ENCODE measurements around the gene OPN1MW3. TPM values are rescaled to one million over a fixed set of nuclear protein-coding genes. Genes with fewer than 3 reads are reported as not detected.
A peak's percentile ranks its signal among the peaks of the same experiment; 100 is the strongest.

Gene OPN1MW3
- total RNA-seq, 4 donors from 2014 or later, result not detected

DNA sequence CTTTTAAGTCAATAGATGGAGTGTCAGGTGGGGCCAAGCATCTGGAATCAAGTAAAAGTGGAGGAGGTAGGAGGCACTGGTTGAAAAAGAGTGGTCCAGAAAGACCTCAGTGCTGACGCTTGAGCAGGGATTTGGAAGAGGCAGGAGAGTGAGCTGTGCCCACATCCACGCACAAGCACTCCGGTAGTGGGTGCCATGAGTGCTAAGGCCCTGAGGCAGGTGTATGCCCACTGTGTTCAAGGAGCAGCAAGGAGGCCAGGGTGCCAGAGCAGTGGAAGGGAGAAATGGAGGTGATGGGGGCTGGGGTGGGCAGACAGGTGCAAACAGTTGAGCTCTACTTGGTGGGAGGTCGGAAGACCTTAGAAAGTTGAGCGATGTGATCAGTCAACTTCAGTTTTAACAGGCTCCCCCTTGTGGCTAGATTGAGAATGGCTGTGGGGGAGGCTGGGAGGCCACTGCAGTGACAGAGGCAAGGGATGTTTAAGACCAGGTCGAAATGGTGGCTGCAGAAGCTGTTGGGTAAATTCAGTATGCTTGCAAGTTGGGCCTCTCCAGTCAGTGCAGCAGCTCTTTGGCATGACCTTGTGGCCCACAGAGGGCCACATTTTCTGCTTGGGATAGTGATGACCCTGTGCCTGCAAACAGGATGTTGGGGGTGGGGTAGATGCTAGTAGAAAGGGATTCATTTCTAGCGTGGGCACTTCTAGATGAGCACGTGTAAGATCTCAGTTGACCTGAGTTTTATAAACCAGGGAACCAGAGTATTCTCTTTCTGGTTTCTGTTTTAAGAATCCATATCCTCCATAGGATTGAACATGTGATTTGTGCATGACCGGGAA, 50.9 kb downstream of the OPN1MW3 start:
- no peaks in the 10 kb centered on the region for H3K27me3 ChIP-seq
- TF ChIP-seq, protein P1, sequence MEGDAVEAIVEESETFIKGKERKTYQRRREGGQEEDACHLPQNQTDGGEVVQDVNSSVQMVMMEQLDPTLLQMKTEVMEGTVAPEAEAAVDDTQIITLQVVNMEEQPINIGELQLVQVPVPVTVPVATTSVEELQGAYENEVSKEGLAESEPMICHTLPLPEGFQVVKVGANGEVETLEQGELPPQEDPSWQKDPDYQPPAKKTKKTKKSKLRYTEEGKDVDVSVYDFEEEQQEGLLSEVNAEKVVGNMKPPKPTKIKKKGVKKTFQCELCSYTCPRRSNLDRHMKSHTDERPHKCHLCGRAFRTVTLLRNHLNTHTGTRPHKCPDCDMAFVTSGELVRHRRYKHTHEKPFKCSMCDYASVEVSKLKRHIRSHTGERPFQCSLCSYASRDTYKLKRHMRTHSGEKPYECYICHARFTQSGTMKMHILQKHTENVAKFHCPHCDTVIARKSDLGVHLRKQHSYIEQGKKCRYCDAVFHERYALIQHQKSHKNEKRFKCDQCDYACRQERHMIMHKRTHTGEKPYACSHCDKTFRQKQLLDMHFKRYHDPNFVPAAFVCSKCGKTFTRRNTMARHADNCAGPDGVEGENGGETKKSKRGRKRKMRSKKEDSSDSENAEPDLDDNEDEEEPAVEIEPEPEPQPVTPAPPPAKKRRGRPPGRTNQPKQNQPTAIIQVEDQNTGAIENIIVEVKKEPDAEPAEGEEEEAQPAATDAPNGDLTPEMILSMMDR (IDR thresholded peaks at IDR 0.05 in 4 of 5, conservative IDR thresholded peaks at IDR 0.05 in 1 of 5), result peak; percentile 29 to 70 (median 65)
- TF ChIP-seq POLR2A (IDR thresholded peaks at IDR 0.05), result no peak
- no peak overlapping the region for H3K4me3 ChIP-seq
- DNase-seq (peak in 1 of 2 donors; percentile 29), ATAC-seq (peak; percentile 49 to 63)
- no peaks in the 10 kb centered on the region for H3K4me1 ChIP-seq
- in situ Hi-C loops (cut with MboI; ENCODE audit: low sequenced_read_pairs in 4 of 4) (no loop called here), intact Hi-C loops (cut with DNase I; ENCODE audit: low total_unique reads) (no loop called here)
- H3K9me3 ChIP-seq, result no peaks in the 10 kb centered on the region
- no peak overlapping the region for H3K27ac ChIP-seq
- H3K36me3 ChIP-seq, result no peaks in the 10 kb centered on the region

DNA sequence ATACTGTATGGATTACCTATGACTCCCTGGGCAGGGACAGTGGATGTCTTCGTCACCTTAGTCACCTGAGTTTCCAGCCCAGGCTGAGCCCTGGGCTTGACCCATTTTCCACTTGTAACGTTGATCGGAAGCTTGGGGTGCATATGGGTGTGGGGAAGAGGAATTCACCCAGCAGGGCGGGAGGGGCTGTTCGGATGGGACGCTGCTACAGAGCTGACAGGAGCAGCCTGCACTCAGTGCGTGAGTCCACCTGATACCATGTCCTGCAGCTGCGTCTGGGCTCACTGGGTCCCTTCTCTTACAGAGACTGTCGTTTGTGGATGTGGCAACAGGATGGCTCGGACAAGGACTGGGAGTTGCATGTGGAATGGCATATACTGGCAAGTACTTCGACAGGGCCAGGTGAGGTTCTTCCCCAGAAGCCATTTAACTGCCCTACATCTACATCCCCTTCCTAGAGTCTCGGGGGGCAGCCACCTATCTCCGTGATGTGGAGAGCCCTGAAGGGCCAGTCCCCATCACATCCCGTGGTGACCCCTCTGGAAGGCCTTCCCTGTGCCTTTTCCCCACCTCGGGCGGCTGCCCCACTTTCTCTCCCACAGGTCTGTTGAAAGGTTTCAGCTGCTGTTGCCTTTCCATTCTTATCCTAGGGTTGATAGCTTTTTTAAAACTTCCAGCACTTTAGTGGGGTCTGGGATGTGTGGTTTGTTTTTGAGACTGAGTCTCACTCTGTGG, 51.8 kb downstream of the OPN1MW3 start:
- DNase-seq (no peak), ATAC-seq (no peak)
- intact Hi-C loops (cut with DNase I; ENCODE audit: low total_unique reads) (no loop called here), in situ Hi-C loops (cut with MboI; ENCODE audit: low sequenced_read_pairs in 4 of 4) (no loop called here)
- Histone ChIP-seq H3K36me3 (no peaks in the 10 kb centered on the region), H3K9me3 (no peaks in the 10 kb centered on the region), H3K27ac (no peak overlapping the region), H3K27me3 (no peaks in the 10 kb centered on the region), H3K4me3 (no peak overlapping the region), H3K4me1 (no peaks in the 10 kb centered on the region)
- TF ChIP-seq POLR2A (IDR thresholded peaks at IDR 0.05), result no peak
- TF ChIP-seq, protein P1 (IDR thresholded peaks at IDR 0.05 in 4 of 5, conservative IDR thresholded peaks at IDR 0.05 in 1 of 5), result no peak

DNA sequence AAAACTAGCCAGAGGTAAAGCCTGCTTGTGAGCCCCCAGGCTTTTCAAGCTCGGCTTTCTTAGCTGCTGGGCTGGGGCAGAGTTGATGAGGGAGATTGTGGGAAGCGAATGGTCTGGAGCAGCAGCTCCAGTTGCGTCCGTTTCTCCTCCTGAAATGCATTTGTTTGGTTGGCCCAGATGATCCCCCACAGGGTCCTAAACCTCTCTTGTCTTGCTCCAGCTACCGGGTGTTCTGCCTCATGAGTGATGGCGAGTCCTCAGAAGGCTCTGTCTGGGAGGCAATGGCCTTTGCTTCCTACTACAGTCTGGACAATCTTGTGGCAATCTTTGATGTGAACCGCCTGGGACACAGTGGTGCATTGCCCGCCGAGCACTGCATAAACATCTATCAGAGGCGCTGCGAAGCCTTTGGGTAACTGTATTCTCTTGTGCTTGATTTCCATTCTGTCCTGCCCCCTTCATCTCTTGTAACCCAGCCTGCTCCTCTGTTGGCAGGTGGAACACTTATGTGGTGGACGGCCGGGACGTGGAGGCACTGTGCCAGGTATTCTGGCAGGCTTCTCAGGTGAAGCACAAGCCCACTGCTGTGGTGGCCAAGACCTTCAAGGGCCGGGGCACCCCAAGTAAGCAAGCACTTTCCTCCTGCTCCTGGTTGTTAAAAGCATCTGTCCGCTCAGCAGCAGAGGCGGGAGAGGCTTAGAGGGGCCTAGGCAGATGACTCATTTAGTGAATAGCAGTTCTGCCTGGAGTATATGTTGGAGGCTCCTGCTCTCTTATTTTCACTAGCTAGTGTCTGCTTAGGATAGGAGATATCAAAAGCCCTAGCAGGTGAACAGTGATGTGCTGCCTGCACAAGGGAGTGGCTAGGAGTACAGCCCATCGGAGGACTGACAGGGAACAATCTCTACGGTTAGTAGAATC, 53.5 kb downstream of the OPN1MW3 start:
- no peaks in the 10 kb centered on the region for H3K27me3 ChIP-seq
- intact Hi-C loops (cut with DNase I; ENCODE audit: low total_unique reads), result no loop called here
- H3K9me3 ChIP-seq, result no peaks in the 10 kb centered on the region
- H3K36me3 ChIP-seq, result no peaks in the 10 kb centered on the region
- TF ChIP-seq, protein P1 (IDR thresholded peaks at IDR 0.05 in 4 of 5, conservative IDR thresholded peaks at IDR 0.05 in 1 of 5), result no peak
- no peak for TF ChIP-seq POLR2A (IDR thresholded peaks at IDR 0.05)
- in situ Hi-C loops (cut with MboI; ENCODE audit: low sequenced_read_pairs in 4 of 4), result no loop called here
- ATAC-seq, result no peak
- DNase-seq, result no peak
- H3K4me1 ChIP-seq, result no peaks in the 10 kb centered on the region
- H3K27ac ChIP-seq, result no peak overlapping the region
- H3K4me3 ChIP-seq, result no peak overlapping the region

DNA sequence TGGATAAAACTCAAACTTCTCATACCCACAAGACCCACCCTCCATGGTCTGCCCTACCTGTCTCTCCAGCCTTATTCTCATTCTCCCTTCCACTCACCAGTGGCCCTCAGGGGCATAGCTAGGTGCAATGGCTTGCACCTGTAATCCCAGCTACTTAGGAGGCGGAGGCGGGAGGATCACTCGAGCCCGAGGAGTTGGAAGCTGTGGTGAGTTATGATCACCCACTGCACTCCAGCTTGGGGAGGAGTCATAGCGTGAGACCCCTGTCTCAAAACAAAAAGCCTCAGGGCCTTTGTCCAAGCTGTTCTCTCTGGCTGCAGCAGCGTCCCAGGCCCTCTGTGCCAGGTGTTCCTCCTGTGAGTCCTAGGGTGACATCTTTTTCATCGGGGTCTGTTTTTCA, 54.7 kb downstream of the OPN1MW3 start:
- intact Hi-C loops (cut with DNase I; ENCODE audit: low total_unique reads) (no loop called here), in situ Hi-C loops (cut with MboI; ENCODE audit: low sequenced_read_pairs in 4 of 4) (no loop called here)
- no peak overlapping the region for H3K4me3 ChIP-seq
- H3K36me3 ChIP-seq, result no peaks in the 10 kb centered on the region
- ATAC-seq, result no peak
- H3K9me3 ChIP-seq, result no peaks in the 10 kb centered on the region
- no peaks in the 10 kb centered on the region for H3K27me3 ChIP-seq
- H3K27ac ChIP-seq, result no peak overlapping the region
- H3K4me1 ChIP-seq, result no peaks in the 10 kb centered on the region
- TF ChIP-seq, protein P1 (IDR thresholded peaks at IDR 0.05 in 4 of 5, conservative IDR thresholded peaks at IDR 0.05 in 1 of 5), result no peak
- no peak for TF ChIP-seq POLR2A (IDR thresholded peaks at IDR 0.05)
- DNase-seq, result no peak
